Measurements from ENCODE around the gene GPLD1.

DNA sequence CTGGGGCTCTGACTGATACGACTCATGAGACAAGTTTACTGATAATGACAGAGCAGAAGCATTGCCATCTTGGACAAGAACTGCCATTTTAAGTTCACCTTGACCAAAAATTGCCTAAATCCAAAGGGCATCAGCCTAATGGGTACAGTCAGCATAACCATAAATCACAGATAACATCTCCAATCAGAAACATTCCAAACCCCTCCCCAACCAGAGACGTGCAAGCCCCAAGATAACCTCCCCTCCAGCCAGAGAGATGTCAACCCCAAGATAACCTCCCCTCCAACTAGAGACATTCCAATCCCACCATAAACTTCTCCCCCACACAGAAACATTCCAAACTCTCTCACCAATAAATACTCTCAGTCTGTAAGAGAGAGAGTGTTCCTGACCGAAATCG, 10.5 kb downstream of the GPLD1 start:
- no peak for TF ChIP-seq POLR2A (IDR thresholded peaks at IDR 0.05; ENCODE audit: low read depth, low read length)
- no peak for TF ChIP-seq TAF1 (IDR thresholded peaks at IDR 0.05; ENCODE audit: borderline replicate concordance, low read depth, low read length)
- no peak for TF ChIP-seq POLR2AphosphoS5 (IDR thresholded peaks at IDR 0.05; ENCODE audit: low read depth, low read length)
